NCI-H2171 (cell line): ENCODE data around the gene NEK2.
"Not testable (repeated sequence)": the region's sequence is repeated elsewhere in the genome, so short reads cannot be mapped to it uniquely, and the experiment has no call there.

ENCODE experiments used
- DNase-seq: peaks from one replicate; lab custom pipeline; 2025; lab: John Stamatoyannopoulos, UW

The NEK2 gene

GRCh38 chr1:211675230-211676105 lies at the start of gene NEK2:
Gene NEK2 (minus strand): TSS chr1:211675621. CDS start chr1:211675479, 142 bp downstream.
- peak; percentile 98 for DNase-seq

DNA sequence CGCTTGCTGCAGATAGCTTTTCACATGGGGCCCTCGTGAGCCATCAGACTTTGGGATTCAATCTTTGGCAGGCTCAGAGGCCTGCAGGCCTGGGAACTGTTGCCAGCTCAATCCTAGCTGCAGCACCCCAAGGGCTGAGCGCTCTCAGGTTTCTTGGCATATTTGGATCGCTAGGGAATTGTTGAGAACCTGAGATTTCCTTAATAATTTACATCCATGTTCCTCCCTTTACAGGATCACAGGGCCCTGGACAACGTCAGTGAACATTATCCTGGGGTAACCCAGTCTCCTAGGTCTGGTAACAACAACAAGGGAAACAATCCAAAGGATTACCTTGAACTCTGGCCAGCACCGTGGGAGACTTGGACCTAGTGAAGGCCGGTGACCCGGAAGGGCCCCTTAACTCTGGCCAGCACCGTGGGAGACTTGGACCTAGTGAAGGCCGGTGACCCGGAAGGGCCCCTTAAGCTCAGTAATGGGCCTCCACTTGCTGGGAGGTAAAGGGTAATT lies 49.3 kb upstream of the NEK2 start:
- DNase-seq = no peak

GRCh38 chr1:211723273-211723672 lies 47.9 kb upstream of the NEK2 start:
- DNase-seq = no peak

DNA sequence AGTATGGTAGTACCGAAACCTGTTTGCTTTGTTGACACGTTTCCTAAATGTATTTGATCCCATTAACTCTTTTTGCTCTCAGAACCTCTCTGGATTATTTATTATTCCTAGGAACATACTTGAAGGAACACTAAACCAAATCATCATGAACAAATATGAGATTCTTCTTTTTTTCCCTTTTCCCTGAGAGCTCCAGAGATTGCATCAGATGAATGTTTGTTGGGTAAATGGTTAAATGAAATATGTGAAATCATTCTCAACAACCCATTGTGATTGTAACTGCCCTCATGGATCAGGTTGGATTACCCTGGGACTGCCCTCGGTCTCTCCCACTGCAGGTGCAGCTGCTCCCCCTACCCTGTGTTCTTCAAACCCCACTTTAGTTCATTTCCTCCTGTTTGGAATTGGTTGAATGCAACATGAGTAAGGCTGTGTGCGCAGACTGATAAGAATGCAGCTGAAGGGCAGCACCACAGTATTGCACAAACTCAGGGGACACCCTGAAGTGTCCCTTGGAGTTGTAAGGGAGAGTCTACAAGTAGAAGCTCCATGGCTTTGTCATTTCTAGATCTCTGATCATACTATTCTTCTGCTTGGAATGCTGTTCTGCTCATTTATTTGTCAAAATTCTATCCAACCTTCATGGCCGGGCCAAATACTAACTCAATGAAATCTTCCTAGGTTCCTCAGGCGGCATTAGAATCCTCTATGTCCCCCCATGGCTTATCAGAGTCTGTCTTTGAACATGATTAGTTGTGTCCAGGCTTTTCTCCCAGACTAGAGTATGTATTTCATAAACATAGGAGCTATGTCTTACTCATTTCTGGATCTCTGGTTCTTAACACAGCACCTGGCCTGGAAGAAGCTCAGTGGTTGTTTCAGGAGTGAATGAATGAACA lies 47.1 kb upstream of the NEK2 start:
- DNase-seq = no peak

DNA sequence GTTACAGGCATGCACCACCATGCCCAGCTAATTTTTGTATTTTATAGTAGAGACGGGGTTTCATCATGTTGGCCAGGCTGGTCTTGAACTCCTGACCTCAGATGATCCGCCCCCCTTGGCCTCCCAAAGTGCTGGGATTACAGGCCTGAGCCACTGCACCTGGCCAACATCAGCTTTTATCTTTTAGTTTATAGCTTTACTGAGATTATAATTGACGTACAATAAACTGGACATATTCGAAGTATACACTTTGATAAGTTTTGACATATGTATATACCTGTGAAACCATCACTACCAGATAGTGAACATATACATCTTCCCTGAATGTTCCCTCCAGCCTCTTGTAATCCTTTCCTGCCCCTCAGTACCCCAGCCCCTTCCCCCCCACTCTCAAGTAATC lies 41.1 kb upstream of the NEK2 start:
- DNase-seq = not testable (repeated sequence)

DNA sequence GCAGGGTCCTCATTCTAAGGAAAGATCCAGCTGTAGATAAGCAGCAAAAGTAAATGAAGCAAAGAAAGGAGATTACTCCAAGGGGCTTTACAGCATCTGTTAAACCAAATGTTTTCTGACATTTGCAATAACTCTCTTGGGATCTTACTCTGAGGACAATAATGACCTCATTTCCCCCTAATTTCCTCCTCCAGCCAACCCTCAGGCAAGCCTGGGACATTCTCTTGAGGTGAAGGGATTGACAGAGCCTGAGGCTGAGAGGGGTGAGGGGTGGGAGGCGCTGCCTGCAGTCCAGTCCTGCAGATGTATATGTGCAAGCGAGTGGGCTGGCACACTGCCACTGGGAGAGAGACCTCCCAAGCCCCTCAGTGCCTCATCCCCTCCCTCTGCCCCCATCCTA lies 40.5 kb upstream of the NEK2 start:
- DNase-seq = peak; percentile 87

GRCh38 chr1:211714154-211714553 lies 38.7 kb upstream of the NEK2 start:
- DNase-seq = peak; percentile 17

GRCh38 chr1:211713231-211713630 lies 37.8 kb upstream of the NEK2 start:
- DNase-seq = no peak

GRCh38 chr1:211711315-211711705 lies 35.9 kb upstream of the NEK2 start:
- no peak for DNase-seq

DNA sequence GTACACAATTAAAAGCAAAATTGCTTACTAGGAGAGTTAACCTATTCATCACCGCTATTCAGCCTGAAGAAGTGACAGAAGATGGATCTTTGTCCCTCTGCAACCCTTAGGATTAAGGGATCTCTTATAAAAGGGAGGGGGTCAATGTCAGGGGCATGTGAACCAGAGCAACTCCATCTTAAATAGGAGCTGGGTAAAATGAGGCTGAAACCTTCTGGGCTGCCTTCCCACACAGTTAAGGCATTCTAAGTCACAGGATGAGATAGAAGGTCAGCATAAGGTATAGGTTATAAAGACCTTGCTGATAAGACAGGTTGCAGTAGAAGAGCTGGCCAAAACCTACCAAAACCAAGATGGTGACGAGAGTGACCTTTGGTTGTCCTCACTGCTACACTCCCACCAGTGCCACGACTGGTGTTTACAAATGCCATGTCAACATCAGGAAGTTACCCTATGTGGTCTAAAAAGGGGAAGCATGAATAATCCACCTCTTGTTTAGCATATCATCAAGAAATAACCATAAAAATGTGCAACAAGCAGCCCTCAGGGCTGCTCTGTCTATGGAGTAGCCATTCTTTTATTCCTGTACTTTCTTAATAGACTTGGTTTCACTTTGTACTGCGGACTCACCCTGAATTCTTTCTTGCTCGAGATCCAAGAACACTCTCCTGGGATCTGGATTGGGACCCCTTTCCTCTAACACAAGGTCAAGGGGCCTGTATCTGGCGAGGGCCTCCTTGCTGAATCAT lies 35.3 kb upstream of the NEK2 start:
- DNase-seq = no peak

- no peak for DNase-seq
Observed at GRCh38 chr1:211708926-211709325, 33.5 kb upstream of the NEK2 start.

DNA sequence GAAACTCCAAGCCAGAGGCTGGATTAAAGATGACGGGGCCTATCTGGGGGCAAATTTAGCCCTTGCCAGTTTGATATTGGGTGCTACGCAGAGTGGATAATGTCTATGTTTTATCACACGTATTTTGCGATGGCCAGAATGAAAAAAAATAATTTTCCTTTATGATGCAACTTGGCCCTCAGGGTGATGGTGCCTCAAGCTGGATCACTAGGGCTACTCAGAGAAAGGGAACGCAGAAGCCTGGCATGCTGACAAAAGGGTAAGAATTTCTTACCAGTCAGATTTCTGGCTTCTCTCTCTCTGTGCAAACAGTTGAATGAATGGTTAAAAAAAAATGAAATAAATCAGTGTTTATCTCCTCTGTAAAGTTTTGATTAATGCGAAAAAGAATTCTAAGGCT lies 32.6 kb upstream of the NEK2 start:
- no peak for DNase-seq

DNA sequence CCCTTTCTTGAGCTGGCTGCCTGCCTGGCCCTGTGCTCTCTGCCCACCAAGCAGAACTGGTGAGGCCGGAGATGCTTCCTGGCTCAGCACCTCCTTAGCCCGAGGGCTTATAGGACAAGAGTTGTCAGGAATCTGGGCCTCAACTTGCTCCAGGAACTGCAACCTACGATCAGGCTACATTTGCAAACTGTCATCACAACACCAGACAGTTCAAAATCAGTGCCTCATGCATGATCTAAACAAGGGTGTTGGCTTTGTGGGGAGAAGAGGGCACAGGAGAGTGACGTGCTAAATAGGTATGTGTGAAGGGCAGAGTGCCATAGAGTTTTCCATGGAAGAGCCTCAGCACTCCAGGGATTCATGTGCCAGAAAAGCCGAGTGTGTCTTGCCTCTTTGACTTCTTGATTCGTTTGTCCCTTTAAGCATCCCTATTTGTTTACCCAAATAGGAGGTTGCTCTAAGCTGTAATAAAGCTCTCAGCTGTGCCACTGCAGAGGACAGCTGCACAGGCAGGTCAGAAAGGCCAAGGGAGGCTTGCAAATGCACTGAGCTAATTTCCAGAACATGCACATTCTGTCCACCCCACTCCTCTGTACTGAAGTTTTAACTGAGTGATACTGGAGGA lies 30.2 kb upstream of the NEK2 start:
- no peak for DNase-seq

DNA sequence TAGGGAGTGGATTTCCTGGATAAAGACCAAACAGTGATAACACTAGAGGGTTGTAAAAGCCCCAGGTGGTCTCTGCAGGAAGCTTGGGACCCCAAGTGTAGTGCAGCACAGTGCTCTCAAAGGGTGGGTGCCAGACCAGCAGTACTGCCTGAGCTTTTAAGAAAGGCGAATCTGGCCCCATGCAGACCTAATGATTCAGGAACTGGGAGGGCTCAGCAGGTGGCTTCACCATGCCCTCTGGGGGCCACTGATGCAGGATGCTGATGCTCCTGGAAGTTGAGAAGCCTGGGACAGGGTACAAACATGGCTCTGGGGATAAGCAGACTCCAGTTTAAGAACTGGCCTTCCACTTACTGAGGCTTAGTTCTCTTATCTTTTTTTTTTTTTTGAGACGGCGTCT lies 29.1 kb upstream of the NEK2 start:
- DNase-seq = no peak

- DNase-seq = peak; percentile 77
Observed at GRCh38 chr1:211703812-211704537, 28.6 kb upstream of the NEK2 start.

DNA sequence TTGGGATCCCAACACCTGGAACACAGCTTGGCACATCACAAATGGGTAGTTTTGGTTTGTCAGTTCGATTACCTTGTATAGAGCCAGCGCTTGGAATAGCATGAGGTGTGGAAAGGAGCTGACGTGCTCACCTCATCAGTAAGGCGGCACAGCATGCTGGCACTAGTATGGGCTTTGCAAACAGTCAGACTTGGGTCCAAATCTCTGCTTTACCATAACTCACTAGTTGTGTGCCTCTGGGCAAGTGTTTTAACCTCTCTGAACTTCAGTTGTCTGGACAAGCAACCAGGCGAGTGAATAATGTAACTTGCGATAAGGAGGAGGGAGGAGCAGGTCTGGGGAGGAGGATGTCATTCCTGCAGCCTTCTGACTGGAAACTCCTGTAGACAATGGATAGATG lies 26.3 kb upstream of the NEK2 start:
- DNase-seq = no peak

- no peak for DNase-seq
Observed at GRCh38 chr1:211699059-211699458, 23.6 kb upstream of the NEK2 start.

DNA sequence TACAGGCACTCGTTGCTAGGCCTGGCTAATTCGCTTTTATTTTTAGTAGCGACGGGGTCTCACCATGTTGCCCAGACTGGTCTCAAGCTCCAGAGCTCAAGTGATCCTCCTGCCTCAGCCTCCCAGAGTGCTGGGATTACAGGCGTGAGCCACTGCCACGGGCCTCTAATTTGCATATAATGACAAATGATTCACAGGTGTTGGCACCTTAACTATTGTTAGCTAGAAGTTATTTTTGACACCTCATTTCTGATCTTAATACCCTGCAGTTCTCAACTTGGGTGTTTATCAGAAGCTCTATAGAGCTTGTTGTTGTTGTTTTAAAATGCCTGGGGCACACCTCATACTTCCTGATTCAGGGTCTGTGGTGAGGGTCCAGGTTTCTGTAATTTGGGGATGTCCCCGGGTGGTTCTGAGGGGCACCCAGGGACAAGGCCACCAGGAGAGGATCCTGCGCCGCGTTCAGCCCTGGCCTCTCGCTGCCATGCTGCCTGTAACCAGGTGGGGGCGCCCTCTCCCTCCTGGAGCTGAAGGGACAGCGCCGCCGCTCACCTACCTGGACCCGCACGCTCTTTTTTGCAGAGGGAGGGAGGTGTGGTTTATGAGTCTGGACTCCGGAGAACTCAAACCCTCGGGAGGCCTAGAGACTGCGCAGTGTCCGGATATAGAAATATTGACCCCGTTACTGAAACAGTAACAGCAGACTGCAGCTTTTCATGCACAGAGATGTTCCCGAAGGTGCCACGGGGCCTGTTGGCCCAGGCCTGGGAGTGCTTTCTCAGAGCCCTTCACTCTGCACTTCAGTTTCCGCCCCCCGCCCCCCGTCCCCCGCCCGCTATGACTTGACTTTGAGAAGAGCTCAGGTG lies 23.0 kb upstream of the NEK2 start:
- DNase-seq = no peak

DNA sequence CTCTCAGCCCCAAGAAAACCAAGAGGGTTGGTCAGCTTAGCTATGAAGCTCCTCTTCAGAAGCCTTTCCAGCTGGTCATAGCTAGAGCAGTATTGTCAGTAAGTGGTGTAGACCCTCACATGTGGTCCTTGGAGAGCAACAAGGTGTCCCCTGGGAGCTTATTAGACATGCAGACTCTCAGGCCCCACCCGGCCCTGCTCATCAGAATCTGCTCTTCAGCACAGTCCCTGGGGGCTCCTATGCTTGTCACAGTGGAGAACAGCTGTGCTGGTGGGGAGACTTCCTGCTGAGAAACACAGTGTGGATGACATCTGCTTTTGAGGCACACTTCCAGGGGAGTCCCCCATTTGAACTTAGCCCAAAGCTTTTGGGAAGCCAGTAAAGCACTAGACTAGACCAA lies 21.9 kb upstream of the NEK2 start:
- DNase-seq = peak; percentile 95
